EL (cell line): ENCODE results near the gene DYDC1.
"Not testable (repeated sequence)": the region's sequence is repeated elsewhere in the genome, so short reads cannot be mapped to it uniquely, and the experiment has no call there.

ENCODE experiments used
- DNase-seq: peaks from one replicate; pipeline ENCODE4 v3.0.0-alpha.2; 2016

DYDC1 gene

DNA sequence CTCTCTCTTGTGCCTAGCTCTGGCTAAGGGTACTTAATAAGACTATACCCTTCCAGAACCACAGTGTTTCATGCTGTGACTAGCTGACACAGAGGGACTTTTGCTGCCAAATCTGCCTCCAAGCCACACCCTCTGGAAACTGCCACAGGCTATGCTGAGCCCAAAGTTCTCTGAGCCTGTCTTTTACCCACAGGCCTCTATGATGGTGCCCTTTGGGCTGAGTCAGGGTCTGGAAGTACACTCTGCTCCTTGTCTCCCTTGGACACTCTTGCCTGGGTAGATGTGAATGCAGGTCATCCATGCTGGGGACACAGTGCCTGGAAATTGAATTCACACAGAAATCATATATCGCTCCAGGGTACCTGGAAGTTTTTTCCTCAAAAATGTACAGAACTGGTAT, 22.6 kb downstream of the DYDC1 start:
- no peak for DNase-seq

DNA sequence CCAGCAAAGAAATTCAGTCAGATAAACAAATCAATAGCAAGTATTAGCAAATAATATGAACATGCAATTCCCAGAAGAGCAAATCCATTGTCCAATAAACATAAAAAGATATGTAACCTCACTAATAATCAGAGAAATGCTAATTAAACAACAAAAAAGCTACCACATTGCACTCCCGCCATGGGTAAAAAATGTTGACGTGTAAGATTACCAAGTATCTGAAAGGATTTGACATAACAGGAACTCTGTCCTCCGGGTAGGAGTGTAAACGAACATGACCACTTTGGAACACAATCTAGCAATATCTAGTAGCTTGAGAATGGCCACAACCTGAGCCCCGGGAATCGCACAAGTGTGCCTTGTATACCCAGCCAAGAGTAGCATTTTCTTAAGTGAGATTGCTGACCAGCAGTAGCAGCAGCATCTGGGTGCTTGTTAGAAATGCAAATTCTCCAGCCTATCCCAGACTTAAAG, 31.6 kb downstream of the DYDC1 start:
- no peak for DNase-seq

DNA sequence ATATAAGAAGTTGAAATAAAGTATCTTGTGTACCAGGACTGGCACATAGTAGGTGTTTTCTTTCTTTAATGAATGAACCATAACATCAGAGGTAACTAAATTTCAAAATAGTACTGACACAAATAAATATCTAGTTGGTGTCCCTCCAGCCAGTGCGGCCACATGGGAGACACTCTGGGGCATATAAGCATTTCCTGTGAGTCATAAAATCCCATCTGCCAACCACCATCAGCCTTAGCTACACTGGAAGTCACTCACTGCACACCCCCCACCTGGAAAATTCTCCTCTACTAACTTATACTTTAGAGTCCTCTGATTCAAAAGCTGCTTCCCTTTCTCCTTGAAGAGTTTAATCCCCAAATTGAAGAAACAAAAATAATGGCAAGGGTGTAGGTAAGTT, 32.5 kb downstream of the DYDC1 start:
- DNase-seq = peak; percentile 52

DNA sequence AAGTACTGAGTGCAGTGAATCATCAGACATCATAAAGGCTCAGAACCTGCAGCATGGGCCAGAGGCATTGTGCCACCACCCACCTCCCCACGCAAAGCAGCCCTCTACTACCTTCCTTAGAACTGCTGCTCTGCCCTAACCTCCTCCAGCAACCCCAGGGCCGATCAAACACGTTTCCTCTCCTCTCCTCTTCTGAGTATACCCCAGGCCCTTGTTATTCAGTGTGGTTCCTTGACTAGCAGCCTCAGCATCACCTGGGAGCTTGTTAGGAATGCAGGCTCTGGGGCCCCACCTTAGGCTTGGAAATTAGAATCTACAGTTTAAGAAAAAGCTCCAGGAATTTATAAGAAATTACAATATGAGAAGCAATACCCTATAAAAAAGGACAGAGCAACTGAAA, 33.2 kb downstream of the DYDC1 start:
- no peak for DNase-seq

DNA sequence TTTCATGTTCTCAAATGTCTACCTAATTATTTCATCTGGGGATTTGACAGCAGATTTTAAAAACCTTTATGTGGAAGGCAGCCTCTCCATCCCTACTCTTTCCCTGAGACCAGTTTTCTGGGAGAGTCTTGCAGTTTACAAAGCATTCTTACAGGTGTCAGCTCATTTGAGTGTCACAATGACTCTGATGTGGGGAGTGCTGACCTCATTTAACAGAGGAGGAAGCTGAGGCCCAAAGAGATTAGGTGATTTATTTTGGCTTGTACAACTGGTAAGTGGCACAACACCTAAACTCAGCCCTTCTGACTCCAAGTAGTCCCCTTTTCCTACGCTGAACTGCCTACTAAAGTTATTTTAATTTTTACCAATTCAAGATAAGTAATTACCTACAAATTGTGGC, 33.8 kb downstream of the DYDC1 start:
- no peak for DNase-seq

DNA sequence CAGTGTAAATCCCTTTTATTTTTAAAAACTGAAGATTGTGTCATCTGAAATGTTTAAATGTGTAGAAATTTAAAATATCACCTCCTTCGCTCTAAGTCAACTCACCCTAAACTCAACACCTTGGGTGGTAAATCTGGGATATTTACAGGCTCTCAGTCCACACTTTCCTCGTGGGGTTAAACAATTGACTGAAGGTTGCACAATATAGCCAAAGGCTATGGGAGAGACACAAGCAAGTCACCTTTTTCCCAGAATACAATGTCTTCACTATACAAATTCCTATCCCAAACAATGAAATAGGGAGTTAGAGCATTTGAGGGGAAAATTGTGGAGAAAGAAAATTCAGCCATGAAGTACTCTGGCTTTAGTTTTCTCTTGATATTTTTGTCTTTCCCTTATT, 34.4 kb downstream of the DYDC1 start:
- DNase-seq = no peak

DNA sequence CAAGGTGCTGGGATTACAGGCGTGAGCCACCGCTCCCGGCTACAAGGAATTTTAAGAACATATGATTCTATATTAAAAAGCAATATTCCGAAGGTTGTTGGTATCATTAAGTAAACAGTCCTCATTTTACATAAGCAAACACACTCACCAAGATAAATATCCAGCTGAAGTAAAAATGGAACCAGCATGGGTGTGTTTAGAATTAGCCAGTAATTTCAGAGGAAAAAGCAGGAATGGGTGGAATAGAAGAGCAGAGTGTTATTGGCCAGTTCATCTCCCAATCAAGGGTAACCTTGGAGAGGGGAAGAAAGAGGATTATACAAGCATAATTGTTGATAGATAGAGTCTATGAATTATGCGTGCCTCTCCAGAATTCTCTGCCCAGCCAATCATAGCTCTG, 35.4 kb downstream of the DYDC1 start:
- DNase-seq = no peak

DNA sequence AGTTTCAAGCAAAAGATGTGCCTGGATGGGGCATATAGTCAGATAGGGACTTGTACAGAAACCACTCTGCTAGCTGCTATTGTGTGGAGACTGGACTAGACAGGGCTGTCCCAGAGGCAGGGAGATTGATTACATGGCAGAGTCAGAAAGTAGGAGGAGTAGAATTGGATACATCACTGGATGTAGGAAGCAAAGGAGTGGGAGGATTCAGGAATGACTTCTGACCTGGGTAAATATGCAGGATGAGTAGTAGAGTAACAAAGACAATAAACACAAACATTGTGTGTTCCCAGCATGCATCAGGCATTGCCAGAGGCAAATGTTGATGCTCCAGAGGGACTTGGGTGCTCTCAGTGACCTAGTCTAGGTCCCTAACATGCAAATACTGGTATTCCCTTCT, 36.2 kb downstream of the DYDC1 start:
- DNase-seq = no peak

DNA sequence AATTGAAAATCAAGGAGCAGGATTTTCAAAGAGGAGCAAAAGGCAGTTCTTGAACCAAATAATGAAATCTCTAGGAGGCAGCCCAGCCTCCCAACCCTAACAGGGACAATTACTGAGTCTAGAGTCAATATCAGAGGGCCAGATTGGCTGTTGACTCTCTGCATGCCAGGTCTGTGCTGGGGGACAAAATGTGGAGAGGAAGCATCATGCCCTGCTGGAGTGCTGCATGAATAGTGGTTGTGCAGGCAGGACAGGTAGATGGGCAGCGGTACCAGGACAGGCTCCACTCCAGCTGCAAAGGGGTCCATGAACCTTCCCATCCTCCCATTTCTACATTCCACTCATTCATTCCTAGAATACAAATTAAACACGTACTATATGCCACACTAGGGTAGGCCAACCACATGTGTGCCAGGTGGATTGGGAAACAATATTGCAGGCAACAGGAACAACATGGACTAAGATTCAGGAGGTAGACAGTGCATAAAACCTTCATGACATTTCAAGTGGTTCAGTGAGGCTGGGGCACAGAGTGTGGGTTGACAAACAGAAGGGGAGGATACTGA, 36.7 kb downstream of the DYDC1 start:
- DNase-seq = no peak

DNA sequence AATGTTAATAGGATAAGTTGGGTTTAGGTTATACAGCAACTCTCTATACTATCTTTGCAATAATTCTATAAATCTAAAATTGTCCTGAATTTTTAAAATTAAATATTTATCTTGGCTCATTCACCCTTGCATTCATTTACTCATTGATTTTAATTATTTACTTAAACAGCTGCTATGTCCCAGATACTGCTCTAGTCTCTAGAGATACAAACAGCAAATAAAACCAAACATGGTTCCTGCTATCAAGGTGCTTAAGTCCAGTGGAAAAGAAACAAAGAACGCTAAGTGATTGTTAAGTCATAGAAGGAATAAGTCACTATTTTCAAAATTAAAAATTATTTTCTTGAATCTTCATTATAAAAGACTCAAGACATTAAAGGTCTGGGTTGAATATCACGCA, 37.2 kb downstream of the DYDC1 start:
- no peak for DNase-seq

DNA sequence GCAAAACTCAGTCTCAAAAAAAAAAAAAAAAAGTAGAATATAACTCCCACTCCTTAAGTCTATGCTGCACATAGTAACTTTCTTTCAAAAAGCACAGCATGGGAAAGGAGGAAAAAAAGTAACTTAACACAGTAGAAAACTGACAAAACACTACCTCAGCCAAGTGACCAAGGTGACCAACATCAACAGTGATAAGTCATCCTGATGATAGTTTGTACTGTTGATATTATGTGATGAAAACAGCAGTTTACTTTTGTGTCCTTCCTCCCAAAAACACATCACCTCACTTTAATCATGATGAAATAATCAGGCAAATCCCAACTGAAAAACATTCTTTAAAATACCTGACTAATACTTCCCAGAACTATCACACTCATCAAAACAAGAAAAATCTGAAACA, 37.8 kb downstream of the DYDC1 start:
- DNase-seq = no peak

DNA sequence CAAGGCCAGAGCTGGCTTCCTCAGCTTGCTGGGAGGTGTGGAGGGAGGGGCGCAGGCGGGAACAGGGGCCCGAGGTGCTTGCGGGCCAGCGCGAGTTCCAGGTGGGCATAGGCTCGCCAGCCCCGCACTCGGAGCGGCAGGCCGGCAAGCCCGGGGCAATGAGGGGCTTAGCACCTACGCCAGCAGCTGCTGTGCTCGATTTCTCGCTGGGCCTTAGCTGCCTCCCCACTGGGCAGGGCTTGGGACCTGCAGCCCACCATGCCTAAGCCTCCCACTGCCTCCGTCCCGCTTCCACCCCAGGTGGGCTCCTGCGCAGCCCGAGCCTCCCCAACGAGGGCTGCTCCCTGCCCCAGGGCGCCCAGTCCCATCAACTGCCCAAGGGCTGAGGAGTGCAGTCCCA, 41.2 kb downstream of the DYDC1 start:
- no peak for DNase-seq

DNA sequence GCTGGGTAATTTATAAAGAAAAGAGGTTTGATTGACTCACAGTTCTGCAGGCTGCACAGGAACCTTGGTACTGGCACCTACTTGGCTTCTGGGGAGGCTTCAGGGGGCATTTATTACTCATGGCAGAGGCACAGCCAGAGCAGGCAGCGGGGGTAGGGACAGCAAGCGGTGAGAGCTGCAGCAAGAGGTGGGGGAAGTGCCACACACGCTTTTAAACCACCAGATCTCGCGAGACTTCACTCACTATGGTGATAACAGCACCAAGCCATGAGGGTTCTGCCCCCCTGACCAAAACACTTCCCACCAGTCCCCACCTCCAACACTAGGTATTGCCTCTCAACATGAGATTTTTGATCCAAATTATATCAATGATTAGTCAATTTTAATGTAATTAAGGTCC, 43.0 kb downstream of the DYDC1 start:
- DNase-seq = no peak

DNA sequence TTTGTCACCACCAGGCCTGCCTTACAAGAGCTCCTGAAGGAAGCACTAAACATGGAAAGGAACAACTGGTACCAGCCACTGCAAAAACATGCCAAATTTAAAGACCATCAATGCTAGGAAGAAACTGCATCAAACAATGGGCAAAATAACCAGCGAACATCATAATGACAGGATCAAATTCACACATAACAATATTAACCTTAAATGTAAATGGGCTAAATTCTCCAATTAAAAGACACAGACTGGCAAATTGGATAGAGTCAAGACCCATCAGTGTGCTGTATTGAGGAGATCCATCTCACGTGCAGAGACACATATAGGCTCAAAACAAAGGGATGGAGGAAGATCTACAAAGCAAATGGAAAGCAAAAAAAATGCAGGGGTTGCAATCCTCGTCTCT, 50.6 kb downstream of the DYDC1 start:
- DNase-seq = not testable (repeated sequence)

DNA sequence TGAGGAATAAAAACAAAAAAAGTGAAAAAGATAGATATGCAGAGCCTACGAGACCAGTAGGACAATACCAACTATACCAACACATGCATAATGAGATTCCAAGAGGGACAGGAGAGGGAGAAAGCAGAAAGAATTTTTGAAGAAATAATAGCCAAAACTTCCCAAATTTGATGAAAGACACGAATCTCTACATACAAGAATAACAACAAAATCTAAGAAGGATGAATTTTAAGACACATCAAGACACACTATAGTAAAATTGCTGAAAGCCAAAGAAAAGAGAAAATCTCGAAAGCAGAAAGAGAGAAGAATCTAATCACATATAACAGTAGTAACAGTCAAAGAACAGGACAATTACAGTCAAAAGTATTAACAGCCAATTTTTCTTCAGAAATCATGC, 59.6 kb downstream of the DYDC1 start:
- no peak for DNase-seq

DNA sequence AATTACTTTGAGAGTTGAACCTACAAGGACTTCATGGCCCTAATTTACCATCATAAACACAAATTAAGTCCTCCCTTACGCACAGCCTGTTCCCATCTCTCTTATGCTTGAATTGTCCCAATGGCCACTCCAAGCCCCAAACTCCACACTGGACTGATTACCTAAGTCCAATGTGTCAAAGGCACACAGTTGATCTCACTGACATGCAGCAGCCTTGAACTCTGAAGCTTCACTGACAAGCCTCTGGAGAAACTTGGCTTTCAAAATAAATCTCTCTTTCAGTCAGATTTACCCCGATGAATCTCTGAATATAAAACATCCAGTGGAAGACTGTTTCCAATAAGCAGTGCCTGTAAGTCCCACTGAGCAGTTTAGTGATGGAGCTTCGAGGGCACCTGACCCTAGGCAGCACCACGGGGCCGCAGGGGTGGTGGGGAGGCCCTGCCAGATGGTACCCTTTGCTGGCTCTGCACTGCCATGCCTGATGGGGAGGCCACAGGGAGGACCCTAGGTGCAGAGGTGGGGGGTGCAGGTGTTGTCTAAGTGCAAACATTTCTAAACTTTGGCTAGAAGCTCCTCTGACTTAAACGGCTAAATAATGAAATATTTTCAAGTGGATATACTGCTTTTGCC, 63.8 kb downstream of the DYDC1 start:
- DNase-seq = no peak

DNA sequence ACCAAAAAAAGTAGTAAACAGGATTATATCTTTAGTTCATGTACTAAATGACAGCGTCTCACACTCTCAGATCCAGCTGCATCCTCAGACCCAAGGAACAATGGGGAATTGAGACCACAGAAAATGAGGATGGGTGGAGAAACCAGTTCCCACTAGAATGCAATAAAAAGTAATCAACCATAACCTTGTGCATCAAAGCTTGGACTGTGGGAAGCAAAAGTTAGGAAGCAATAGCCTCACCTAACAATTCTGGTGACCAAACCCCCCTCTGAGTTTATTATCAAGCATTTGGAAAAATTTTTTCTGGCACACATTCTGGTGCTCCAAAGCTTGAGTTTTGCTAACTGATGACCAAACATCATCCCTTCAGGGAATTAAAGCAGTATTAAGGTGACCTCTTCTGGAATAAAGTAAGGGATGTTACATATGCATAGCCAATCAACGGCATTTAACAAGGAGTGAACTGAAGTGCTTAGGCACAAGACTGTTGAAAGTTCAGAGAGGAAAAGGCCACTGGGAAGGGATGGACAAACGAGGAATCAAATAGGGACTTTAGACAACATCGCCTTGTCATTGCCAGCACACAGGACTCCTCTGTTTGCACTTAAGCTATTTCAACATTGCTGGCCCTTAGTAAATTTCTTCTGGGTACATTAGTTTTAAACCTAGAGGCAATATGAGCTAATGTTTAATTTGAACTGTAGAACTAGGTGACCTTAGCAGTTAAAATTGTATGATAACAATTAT, 65.9 kb downstream of the DYDC1 start:
- DNase-seq = no peak

DNA sequence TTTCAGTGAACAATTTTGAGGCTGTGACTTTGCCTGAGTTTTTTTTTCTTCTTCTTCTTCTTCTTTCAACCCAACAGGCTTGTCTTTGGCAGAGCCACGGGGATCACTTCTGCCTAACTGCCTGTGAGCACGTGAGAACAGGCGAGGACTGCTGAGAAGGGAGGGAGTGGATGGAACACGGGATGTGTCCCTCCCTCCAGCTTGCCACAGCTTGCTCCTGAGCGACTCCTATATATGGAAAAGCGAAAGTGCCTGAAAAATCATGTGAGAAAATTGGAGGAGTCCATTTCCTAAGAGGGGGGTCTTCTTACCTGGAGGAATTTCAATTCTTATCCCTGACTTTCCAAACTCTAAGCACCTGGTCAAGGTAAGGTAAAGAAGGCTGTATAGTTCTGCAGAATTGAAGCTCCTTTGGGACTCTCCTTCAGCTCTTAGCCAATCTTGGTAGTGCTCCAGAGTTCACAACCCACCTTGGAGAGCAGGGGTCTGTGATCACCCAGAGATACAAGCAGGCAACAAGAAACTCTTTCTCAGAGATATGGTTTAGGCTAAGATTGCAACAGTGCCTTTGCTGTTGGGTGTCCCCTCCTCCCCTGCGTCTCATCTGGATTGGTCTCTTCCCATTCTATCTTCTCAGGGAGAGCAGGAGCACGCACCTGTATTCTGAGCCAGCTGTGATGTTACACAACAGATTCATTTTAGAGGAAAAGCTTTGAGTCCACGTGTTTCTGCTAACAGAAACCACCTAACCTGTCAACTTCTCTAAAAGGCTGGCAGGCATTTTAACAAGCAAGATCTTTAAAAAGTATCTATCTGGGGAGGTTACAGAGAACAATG, 66.9 kb downstream of the DYDC1 start, which contains the start of gene MAT1A:
Gene MAT1A (minus strand): TSS at position 208 of the 837 bp plus-strand sequence. CDS start 235 bp downstream, outside the sequence.
- no peak for DNase-seq

DNA sequence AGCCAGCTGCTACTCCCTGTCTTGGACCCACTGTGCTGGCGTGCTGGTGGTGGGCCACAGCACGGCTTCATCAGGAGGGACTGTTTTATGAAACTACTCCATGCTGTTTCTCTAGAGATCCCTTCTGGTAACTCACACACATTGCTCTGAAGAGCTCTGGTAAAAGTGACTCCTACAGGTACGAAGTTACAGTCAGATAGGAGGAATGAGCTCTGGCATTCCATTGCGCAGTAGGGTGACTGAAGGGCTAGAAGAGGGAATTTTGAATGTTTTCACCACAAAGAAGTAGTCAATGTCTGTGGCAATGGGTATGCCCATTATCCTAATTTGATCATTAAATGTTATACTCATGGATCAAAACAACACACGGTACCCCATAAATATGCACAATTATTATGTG, 67.7 kb downstream of the DYDC1 start:
- DNase-seq = no peak
